Measurements from ENCODE around the gene CFAP61.
"Not testable (repeated sequence)": the region's sequence is repeated elsewhere in the genome, so short reads cannot be mapped to it uniquely, and the experiment has no call there.

The CFAP61 gene

DNA sequence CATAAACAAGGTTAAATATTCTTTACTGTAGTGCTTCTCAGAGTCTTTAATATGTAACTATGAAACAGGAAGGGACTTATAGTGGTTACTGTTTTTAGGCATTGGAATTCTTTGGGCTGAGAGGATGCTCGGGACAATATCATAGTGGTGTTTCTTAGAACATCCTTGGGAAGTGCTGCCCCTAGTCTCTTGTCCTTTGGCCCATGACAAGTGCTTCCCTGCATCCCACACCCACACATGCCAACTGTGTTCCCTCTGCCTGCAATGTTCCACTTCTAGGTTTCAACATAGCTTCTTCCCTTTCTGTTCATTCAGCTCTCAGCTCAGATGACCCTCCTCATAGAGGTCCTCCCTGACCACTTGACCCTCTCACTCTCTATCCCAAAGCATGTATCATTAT lies 37.6 kb downstream of the CFAP61 start:
- no peak for DNase-seq (ENCODE audit: low read depth)

DNA sequence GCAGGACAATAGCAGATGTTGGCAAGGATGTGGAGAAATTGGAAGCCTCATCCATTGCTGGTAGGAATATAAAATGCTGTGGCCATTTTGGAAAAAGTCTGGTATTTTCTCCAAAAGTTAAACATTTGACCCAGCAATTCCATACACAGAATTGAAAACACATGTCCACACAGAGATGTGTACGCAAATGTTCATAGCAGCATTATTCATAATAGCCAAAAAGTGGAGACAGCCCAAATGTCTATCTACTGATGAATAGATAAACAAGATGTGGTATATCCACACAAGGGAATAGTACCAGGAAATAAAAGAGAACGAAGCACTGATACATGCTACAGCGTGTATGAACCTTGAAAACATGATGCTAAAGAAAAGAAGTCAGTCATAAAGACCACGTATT lies 40.5 kb downstream of the CFAP61 start:
- no peak for DNase-seq (ENCODE audit: low read depth)

DNA sequence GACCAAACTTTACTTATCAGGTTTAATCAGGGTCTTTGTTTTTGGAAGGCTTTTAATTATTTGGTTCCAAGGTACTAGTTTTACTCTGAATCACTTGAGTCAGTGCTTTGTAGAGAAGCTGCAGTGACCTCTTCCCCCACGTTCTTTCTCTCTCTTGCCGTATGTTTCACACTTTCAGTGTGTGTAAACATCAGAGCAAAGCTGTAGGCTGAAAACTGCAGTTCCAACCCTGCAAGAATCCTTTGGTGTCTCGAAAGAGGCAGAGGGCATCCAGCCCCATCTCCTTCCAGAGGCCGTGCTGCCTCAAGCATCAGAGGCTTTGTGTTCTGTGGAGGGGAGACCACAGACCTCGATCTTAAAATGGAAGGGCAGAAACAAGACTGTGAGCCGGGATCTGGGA lies 42.1 kb downstream of the CFAP61 start:
- DNase-seq (ENCODE audit: low read depth): no peak

DNA sequence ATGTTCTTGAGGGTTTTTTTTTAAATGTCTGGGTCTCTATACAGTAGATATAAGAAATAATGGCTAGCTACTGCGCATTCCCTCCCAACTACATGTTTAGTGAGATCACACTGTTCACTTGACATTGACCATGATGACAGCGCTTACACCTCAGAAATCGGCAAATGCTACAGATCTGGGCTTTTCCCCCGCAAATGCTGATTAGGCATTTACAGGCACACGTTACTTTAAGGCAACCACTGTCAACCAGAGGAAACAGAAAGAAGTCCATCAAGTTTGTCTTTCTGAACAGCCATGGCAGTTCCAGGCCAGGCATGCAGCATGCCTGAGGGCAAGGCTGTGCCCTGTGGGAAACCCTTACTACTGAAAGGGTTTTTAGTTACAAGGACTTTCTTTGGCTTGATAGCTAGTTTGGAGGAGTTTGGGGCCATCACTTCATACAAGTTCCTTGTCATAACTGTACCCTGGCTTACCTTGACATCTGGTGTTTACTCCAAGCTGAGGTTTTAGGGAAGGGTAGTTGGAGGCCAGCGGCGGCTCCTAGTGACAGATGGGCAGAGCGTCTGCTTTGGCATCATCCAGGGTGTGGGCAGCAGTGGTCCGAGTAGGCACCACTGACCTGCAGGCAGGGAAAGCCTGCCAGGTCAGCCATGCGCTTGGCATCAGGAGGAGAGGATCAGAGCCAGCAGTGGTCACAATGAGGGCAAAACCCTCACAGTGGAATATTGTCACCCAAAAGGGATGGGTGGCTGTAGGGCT lies 43.0 kb downstream of the CFAP61 start:
- no peak for DNase-seq (ENCODE audit: low read depth)

DNA sequence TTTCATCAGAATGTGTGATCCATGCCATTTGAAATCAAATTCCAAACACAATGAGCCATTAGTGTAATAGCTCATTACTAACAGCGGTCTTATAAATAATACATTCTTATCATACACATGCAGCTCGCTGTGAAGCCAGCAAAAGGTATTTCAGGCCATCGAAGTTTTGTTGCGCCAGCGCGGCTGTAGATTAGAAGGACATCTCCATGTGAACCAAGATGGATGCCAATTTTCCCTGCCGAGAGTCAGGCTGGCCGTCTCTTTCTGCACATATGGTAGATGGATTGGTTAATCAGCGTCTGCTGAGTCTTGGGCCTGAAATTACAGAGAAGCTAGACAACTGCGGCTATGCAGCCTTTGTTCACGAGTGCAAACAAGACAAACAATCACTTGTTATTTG lies 44.1 kb downstream of the CFAP61 start:
- no peak for DNase-seq (ENCODE audit: low read depth)

DNA sequence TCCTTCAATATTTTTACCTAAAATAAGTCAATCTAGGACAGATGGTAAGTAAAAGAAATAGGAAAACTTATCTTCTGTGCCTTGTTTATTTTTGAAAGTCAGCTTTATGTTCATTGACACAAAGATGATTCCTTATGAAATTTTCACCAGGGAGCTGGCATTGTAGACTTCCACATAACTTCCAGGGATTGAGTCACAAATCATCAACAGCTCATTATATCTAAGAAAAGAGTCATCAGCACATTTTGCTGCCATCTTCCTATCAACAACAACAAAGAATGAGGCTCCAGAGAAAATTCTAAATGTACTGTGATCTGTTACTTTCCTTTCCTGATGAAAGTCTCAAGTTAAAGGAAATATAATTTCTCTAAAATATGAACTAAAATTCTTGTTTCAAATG lies 48.5 kb downstream of the CFAP61 start:
- no peak for DNase-seq (ENCODE audit: low read depth)

DNA sequence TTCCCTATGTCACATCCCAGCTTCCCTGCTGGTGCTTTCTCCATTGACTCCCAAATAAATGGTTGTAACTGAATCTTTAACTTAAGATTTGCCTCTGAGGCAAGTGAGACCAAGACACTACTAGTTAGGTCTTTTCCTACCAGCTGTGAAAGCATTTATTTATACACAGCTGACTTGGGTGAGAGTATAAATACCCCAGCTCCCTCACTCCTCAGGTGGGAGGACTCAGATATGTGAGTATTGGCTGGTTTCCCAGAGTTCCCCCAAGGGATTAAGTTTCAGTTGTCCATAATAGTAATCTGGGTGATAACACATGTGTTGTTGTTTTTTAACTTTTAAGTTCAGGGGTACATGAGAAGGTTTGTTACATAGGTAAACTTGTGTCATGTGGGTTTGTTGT lies 49.8 kb downstream of the CFAP61 start:
- no peak for DNase-seq (ENCODE audit: low read depth)

DNA sequence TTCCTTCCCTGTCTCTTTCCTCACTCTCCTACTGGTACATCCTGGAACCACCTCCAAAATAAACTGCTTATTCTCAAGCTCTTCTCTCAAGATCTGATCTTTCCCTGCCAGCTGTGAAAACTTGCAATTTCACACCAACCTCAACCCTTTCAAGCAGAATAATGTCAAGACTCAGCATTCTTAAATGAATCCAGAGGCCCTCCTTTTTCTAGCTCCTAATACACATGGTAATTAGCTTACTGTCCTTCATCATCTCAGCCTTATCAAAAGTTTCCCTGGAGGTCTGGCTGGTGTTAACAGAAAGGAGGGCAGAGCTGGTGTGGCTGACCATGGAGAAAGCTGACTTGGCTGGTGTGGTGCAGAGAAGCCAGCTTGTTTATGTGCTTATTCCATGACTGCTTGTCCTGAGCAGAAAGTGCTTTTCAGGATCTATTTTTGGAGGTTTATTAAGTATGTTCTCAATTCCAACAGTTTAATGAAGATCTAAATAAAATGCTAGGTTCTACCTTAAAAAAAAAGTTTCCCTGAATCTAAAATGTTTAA lies 50.5 kb downstream of the CFAP61 start:
- DNase-seq (ENCODE audit: low read depth): no peak

DNA sequence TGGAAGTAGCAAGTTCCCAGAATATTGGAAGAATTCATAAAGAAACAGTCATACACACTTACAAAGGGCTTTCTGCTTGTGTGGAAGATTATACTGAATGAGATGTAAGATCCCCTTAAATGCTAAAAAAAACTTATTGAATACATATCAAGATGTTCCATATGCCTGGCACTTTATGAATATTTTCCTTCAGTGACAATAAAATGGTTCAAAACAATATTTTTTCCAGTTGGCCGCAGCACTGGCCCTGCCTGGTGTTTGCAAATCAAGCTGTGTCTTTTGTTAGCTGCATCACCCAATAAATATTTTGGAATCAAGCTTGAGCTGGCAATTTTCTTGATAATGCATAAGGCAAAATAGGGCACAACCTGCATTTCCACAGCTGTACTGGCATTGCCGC lies 51.2 kb downstream of the CFAP61 start:
- no peak for DNase-seq (ENCODE audit: low read depth)

DNA sequence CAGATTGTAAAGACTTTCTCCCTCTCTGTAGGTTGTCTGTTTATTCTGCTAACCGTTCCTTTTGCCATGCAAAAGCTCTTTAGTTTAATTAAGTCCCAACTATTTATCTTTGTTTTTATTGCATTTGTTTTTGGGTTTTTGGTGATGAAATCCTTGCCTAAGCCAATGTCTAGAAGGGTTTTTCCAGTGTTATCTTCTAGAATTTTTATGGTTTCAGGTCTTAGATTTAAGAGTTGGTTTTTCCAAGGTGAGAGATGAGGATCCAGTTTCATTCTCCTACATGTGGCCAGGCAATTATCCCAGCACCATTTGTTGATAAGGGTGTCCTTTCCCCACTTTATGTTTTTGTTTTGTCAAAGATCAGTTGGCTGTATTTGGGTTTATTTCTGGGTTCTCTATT lies 70.9 kb downstream of the CFAP61 start:
- DNase-seq (ENCODE audit: low read depth): not testable (repeated sequence)

DNA sequence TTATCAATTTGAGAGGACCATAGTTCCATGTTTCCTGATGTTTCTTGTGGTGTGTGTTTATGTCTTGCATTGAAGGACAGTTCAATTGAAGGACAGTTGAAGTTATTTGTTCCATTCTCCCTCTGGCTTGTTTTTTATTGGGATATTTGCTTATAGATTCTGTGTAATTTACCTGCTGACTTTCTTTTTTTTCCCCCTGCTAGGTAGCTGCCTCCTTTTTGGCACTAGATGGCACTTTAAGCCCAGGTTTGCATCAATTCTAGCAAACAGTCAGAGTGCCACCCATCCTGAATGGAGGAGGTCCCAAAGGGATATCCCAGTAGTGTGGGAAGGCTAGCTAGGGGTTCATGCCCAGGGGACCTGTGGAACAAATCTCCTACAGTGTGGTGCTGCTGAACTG lies 78.1 kb downstream of the CFAP61 start:
- DNase-seq (ENCODE audit: low read depth): no peak

DNA sequence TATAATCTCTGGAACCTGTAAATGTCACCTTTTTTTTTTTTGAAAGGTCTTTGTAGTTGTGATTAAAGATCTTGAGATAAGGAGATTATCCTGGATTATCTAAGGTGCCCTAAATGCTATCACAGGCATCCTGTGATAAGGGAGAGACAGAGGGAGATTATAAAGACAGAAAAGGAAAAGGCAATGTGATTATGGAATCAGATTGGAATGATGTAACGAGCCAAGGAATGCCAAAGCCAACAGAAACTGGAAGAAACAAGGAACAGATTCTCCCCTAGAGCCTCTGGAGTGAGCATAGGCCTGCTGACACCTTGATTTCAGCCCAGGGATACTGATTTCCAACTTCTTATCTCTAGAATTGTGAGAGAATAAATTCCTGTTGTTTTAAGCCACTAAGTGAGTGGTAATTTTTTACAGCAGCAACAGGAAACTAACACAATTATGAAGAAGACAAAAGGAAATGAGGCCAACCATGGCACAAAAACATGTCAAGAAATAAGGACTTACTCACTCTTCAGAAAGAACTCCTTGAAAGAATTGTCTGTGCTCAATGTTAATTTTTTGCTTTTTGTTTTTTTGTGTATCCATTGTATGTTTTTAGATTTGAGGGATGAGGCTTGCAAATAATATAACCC lies 82.7 kb downstream of the CFAP61 start:
- DNase-seq (ENCODE audit: low read depth): no peak

DNA sequence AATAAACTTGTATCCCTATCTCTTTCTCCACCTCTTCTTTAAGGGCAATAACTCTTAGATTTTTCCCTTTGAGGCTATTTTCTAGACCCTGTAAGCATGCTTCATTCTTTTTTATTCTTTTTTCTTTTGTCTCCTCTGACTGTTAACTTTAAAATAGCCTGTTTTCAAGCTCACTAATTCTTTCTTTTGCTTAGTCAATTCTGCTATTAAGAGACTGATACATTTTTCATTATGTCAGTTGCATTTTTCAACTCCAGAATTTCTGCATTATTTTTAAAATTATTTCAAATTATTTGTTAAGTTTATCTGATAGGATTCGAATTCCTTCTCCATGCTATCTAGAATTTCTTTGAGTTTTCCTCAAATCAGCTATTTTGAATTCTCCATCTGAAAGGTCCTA lies 84.0 kb downstream of the CFAP61 start:
- DNase-seq (ENCODE audit: low read depth): no peak

DNA sequence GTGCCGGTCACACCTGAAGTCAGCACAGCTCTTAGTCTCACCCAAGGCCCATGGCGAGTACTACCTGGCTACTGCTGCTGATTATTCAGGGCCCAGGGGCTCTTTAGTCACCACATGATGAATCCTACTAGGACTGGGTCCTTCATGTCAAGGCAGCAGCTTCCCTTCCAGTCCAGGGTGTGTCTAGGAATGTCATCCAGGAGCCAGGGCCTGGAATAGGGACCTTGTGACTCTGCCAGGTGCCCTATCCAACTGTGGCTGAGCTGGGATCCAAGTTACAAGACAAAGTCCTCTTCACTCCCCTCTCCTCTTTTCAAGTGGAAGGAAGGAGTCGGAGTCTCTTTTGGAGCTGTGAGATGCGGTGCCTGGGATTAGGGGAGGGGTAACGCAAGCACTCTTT lies 85.5 kb downstream of the CFAP61 start:
- DNase-seq (ENCODE audit: low read depth): no peak

DNA sequence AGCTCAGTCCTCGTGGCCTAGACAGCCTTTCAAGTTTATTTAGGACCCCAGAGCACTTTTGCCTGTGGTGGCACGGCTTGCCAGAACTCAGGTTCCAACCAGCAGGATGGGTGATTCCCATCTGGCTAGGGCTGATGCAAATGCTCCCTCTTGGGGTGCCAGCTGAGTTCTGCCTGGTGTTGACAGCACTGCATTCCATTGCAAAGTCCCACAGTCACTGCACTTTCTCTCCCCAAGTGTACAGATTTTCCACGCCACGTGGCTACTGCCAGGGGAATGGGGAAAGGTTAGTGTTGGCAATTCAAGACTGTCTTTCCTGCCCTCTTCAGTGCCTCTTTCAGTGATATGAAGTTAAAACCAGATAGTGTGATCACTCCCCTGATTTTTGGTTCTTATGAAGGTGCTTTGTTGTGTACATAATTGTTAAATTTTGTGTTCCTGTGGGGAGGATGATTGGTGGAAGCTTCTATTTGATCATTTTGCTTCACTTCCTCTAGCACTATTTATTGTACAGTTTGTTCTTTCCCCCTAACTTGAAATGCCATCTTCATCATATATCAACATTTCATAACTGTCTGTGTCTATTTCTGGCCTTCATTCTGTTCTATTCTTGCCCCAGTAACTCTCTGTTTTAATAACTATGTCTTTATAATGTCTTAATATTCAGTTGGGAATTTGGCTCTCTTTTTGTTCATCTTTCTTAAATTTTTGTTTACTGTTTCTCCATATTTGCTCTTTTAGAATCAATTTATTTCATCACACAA lies 86.2 kb downstream of the CFAP61 start:
- no peak for DNase-seq (ENCODE audit: low read depth)

DNA sequence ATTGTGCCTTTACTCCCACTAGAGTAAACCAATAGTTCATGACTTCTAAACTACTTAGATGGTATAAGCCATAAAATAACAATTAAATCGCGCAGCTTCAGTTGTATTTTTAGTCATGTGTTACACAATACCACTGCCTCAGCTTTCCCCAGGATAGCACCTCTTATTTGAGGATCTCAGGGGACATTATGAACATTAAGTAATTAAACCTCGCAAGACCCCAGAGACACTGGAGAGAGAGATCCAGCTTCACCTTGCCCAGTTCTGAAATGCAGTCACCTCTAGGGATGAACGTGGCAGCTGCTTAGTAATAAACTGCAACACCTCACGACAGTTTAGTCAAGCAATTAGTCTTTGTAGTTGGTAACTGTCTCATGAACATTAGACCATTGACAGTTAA lies 87.1 kb downstream of the CFAP61 start:
- DNase-seq (ENCODE audit: low read depth): no peak

DNA sequence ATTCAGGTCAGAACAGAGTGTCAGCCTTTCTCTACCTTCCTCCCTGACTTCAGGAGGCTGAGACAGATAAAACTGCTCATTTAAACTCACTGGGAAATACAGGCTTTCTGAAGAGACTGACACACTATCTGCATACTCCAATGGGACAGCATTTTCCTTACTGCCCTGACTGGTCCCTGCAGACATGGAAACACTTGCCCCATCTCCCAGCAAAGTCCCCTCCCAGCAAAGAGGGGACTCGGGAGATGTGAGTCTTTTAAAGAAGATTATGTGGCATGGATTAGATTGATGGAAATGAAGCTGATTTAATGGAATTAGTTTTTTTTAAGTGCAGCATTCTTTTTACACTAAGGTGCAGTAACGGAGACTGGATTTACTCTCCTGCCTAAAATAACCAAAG lies 90.8 kb downstream of the CFAP61 start:
- DNase-seq (ENCODE audit: low read depth): no peak

DNA sequence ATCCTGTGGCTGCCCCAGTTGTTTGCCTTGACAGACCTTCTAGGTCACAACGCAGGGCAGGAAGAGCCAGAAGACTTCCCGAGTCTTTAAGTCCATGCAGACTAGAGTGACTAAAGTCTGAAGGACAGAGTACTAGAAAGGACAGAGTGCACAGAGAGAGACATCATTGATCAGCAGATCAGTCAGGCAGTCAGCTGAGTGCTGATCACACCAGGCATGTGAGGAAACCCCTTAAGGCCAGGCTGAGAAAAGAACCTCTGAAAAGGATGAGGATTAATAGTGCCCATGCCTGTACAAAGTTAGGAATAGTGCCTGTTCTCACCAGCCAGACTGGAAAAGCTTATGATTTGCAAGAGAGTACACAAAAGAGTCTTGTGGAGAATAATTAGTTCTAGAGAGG lies 91.3 kb downstream of the CFAP61 start:
- DNase-seq (ENCODE audit: low read depth): no peak

DNA sequence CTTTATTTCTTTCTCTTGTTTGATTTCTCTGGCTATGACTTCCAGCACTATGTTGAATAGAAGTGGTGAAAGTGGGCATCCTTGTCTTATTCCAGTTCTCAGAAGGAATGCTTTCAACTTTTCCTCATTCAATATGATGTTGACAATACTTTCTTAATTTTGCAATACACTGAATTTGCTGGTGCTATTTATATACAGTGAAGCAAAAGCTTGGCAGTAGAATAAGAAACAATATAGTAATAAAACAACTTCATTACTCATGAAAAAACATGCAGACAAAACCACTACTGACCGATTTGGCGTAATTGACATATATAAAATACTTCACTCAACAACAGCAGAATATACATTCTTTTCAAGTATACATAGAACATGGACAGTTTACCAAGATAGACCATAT lies 96.4 kb downstream of the CFAP61 start:
- DNase-seq (ENCODE audit: low read depth): no peak

DNA sequence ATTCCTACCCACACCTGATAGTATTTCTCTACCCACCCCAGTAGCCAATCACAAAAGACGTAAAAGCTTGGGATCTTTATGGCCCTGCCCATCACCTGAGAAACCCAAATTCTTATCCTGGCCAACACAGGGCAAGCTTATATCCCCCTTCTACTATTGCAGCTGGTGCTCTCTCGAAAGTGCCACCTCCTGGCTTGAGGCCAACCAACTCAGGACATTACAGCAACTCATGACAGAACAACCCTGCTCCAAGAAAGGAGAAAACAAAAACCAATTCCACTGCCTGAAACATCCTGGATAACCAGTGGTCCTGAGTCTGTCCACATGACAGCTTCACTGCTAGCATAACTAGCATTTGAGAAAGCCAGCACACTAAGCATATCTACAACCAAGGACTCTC lies 97.9 kb downstream of the CFAP61 start:
- no peak for DNase-seq (ENCODE audit: low read depth)

DNA sequence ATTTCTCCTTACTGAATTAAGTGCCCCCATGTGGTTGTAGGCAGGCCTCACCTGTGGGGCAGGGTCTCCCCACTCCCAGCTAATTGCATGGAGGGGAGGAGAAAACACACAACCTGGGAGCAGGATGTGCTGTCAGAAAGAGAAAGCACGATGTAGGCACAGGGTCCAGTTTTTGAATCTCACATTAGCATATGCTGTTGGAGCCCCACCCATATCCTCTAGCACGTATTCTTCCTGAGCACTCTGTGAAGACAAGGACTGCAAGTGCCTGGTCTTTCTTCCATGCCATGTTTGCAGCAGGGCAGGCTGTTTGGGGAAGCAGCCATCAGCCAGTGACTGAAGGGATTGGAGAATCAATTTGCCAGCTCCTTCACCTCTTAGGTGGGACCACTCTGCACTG lies 108.2 kb downstream of the CFAP61 start:
- DNase-seq (ENCODE audit: low read depth): no peak

DNA sequence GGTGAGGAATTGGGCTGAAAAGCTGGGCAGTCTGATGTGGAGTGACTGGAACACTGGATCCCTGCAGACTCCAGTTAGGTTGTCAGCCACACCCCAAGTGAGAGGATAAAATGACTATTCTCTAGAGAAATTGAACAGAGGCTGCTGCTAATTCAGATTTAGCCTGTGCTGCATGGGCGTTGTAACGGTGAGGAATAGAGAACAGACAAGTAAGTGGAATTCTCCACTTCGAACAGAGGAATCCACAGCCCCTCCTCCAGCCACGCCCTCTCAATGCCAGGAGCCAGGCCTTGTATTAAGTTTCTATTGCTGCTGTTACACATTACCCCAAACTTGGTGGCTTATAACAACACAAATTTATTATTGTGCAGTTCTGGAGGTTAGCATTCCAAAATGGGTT lies 109.3 kb downstream of the CFAP61 start:
- no peak for DNase-seq (ENCODE audit: low read depth)

DNA sequence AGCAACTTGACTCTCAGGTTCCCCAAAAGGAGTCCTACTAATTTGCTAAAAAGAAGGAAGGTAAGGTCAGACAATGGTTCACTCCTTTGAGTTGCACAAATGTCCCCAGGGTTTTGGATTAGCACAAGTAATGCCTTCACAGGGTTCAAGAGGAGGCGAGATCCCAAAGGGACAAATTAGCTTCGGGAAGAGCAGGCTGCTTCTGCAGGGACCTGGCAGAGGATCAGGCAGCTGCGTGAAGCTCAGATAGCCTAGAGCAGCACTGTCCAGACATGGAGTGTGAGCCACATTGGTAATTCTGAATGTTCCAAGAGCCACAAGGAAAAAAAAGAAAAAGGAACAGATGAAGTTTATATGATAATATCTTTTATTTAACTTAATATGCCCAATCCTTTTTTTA lies 115.4 kb downstream of the CFAP61 start:
- no peak for DNase-seq (ENCODE audit: low read depth)

All from stimulated activated CD8-positive, alpha-beta memory T cell treated with anti-CD3 and anti-CD28 coated beads, Interleukin-12 subunit alpha, Interleukin-12 subunit beta, amount 100 ng/mL, for 1 hour (primary cell).